ENCODE results near the gene CXCR2.

GRCh38 chr2:218149848-218150440 is 24.1 kb downstream of the CXCR2 start:
- TF ChIP-seq POLR2AphosphoS5 (IDR thresholded peaks at IDR 0.05) (no peak), CTCF (IDR thresholded peaks at IDR 0.05 in 8 of 11, conservative IDR thresholded peaks at IDR 0.05 in 3 of 11) (no peak), POLR2A (IDR thresholded peaks at IDR 0.05) (no peak)
